DMS114 treated with DMSO at 0.1 percent for 48 hours (cell line): ENCODE measurements around the gene CABYR.
"Not testable (repeated sequence)": the region's sequence is repeated elsewhere in the genome, so short reads cannot be mapped to it uniquely, and the experiment has no call there.

ENCODE experiments used
- DNase-seq: peaks from one replicate; lab custom pipeline; 2025; ENCODE audit not compliant: unreplicated experiment; lab: John Stamatoyannopoulos, UW

Gene CABYR

DNA sequence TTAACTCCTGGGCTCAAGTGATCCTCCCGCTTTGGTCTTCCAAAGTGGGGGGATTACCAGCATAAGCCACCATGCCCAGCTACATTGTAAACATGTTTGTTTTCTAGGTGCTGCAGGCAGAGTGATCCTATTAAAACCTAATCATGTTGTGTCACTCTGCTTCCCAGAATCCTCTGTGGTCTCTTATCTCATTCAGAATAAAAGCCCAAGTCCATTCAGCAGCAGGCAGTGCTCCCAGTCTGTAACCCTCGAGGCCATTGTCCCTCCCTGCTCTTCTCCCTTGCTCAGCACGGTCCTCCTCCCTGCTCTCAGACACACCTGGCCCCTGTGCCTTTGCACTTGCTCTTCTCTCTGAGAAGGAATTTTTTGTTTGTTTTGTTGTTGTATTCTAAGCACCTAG, 11.1 kb upstream of the CABYR start:
- DNase-seq = no peak

DNA sequence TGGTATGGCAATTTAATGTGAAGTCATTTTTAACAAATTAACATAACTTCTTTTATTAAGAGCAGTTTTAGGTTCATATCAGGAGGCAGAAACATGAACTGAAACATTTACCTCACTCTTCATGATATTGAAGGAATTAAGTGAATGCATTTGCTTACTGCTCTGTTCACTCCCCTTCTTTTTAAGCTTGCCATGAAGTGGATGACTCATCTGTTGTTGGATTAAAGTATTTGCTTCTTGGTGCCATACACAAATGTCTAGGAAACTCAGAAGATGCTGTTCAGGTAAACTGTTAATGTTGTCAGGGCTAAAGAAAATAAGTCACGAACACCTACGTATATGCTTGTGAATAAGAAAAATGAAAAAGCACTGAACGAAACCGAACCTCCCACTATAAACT, 10.2 kb upstream of the CABYR start:
- no peak for DNase-seq

DNA sequence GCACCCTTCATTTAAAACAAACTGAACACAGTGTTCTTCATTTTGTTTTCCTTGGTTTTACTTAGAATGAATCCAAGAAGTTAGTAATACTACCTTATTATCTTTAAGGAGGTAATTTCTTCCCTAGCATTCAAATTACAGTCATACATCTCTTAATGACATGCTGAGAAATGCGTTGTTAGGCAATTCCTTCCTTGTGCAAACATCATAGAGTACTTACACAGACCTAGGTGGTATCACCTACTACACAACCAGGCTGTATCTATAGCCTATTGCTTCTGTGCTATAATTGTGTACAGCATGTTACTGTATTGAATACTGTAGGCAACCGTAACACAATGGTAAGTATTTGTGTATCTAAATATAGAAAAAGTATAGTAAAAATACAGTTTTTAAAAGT, 8.4 kb upstream of the CABYR start:
- no peak for DNase-seq

- no peak for DNase-seq
These were observed 1.9 kb upstream of the CABYR start for GRCh38 chr18:24136967-24137373.

GRCh38 chr18:24138409-24138788, 463 bp upstream of the CABYR start:
- DNase-seq = no peak

GRCh38 chr18:24140697-24141096, 1.8 kb downstream of the CABYR start:
- no peak for DNase-seq

DNA sequence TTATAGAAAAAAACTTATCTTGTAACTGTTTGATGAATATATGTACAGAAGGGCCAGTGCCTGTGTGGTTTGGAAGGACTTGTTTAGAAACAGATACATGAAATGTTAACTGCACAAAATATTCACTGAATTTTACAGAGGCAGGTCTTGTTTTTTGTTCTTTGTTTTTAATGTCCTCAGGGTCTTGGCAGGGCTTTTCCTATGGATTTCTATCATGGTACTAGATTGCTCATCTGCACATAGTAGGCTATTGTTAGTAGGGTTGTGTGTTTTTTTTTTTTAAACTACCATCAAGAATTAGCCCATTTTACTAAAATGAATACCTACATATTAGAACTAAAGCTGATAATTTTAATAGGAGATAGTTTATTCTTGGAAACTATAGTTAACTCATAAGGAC, 3.5 kb downstream of the CABYR start:
- DNase-seq = no peak

DNA sequence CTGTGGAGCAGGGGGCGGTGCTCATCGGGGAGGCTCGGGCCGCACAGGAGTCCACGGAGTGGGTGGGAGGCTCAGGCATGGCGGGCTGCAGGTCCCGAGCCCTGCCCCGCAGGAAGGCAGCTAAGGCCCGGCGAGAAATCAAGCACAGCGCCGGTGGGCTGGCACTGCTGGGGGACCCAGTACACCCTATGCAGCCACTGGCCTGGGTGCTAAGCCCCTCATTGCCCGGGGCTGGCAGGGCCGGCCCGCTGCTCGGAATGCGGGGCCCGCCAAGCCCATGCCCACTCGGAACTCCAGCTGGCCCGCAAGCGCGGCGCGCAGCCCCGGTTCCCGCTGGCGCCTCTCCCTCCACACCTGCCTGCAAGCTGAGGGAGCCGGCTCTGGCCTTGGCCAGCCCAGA, 10.7 kb downstream of the CABYR start:
- DNase-seq = not testable (repeated sequence)

DNA sequence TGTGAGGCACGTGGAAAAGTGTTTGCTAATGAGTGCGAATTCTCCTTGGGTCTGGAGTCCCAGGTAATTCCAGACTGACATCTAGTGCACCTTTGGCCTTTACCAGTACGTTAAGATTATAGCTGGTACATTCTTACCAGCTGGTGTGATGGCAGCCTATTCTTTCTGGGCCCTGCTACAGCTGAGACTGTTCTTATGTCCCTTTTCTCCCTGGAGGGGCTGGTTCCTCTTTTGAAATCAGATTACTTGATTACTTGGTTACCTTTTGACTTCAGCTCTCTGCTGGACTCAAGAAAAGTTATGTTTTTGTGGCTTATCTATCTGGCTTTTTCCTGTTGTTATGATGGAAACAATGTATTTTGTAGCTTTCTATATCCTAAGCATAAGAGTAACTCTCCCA, 14.5 kb downstream of the CABYR start:
- no peak for DNase-seq

GRCh38 chr18:24157855-24158254, 19.0 kb downstream of the CABYR start:
- DNase-seq = no peak

GRCh38 chr18:24160086-24160485, 21.2 kb downstream of the CABYR start:
- no peak for DNase-seq

GRCh38 chr18:24161304-24161703, 22.4 kb downstream of the CABYR start:
- DNase-seq = no peak

DNA sequence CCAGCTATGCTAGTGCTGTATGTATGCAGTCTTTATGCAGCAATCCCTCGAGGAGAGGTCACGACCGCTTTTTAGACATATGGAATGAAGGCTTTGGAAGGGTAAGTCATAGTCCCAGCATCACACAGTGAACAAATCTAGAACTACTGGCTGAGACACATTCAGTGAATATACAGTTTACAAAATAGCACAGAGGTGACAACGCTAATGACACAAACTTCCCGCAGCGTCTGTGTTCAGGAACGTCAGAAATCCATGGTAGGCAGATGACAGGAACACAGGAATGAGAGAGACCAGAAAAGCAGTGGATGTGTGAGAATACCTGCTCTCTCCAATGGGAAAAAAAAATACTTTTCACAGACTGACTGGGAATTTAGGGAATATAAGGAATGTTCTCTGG, 29.6 kb downstream of the CABYR start:
- DNase-seq = no peak

DNA sequence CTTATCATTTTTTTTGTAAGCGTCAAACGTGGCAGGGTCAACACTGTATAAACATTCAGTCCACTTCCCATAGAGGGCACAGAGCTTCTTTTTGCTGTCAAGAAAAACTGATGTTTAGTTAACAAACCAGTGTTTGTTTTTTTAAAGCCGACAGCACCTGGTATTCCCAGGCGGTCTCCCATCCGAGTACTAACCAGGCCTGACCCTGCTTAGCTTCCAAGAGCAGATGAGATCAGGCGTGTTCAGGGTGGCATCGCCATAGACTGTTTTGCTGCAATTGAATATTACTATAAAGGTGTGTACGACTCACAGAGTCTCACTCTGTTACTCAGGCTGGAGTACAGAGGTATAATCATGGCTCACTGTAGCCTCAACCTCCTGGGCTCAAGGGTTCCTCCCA, 31.5 kb downstream of the CABYR start:
- DNase-seq = no peak

GRCh38 chr18:24173997-24174396, 35.1 kb downstream of the CABYR start:
- DNase-seq = no peak

GRCh38 chr18:24176727-24177416, 38.0 kb downstream of the CABYR start:
- no peak for DNase-seq

DNA sequence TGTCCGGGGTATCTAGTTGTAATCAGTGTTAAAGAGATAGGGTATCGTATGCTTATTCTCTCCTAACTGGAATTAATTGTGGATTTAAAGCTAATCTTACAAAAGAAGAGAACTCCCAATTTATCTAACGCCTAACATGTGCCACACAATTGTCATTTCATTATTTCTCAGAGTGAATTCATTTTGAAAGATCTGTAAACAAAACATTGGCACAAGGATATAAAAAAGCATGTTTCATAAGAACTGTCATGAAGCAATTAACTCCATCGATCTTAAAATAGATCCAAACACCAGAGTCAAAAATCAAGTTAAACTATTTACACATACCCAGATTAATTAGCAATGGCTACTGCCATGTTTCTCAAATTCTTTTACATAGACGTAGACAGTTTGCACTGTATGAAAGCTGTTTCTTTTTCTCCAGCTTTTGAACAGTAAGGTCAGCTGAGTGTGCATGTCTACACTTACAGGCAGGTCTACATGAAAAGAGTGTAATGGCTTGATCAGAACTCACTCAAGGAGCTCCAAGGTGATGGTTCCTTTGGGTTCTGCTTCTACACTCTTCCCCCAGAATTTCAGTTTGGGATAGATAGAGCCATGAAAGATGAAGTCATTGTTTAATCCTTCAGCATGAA, 38.8 kb downstream of the CABYR start:
- DNase-seq = no peak

DNA sequence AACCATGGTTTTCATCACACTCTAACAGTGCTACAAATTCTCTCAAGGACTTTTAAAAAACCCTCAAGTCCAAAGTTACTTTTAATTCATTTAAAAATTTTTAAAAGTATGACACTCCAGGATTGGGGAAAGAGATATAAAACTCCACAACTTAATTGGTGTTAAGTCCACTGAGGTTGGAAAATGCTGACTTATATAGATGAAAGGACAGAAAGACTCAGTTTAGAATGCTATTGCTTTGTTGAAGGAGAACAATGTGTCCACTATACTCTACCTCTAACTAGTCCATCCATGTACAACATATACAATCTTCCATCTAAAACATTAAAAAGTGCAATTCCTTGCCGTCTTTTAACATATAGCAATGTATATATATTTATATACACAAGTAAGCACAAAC, 41.2 kb downstream of the CABYR start:
- DNase-seq = no peak

GRCh38 chr18:24181806-24182205, 42.9 kb downstream of the CABYR start:
- DNase-seq = no peak

- DNase-seq = no peak
These were observed 46.9 kb downstream of the CABYR start for GRCh38 chr18:24185805-24186204.

GRCh38 chr18:24187049-24187448, 48.2 kb downstream of the CABYR start:
- DNase-seq = no peak

- no peak for DNase-seq
These were observed 48.8 kb downstream of the CABYR start for GRCh38 chr18:24187689-24188088.

DNA sequence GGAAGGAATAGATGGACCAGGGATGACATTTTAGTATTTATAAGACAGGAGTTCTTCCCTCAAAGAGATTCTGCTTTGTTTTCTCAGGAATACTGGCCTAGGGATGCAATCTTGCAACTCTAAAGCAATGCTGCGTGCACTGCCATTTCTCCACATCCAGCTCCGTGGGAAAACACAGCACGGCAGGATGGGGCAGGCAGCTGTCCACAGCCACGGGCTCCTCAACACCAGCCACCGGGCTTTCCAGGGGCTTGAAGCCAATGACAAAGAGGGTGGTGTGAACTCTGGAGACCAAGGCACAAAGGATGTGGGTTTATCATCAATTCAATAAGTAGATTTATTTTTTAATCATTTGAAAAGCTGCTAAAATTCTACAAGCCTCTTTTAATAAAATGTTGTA, 49.3 kb downstream of the CABYR start:
- no peak for DNase-seq
